Mucosa of stomach (tissue), 1 donor: Measurements from ENCODE around the gene CYS1.
"Not testable (repeated sequence)": the region's sequence is repeated elsewhere in the genome, so short reads cannot be mapped to it uniquely, and the experiment has no call there.

ENCODE experiments used
- H3K27me3 ChIP-seq: one replicate; pipeline ENCODE4 v1.7.0; 2013; ENCODE audit warnings: mild to moderate bottlenecking, low read length; ENCODE audit not compliant: control insufficient read depth, insufficient read depth
- H3K36me3 ChIP-seq: one replicate; pipeline ENCODE4 v1.7.0; 2013; ENCODE audit warnings: low read length; ENCODE audit not compliant: control insufficient read depth, insufficient read depth
- H3K4me1 ChIP-seq: one replicate; pipeline ENCODE4 v1.7.0; 2013; ENCODE audit warnings: mild to moderate bottlenecking, low read length; ENCODE audit not compliant: control insufficient read depth, insufficient read depth
- H3K4me3 ChIP-seq: one replicate; pipeline ENCODE4 v1.7.0; 2013; ENCODE audit warnings: low read length
- H3K9ac ChIP-seq: one replicate; pipeline ENCODE4 v1.7.0; 2013; ENCODE audit warnings: mild to moderate bottlenecking, low read length, moderate library complexity
- H3K9me3 ChIP-seq: one replicate; pipeline ENCODE4 v1.7.0; 2013; ENCODE audit warnings: mild to moderate bottlenecking, low read length, moderate library complexity; ENCODE audit not compliant: control insufficient read depth
- donor health status: Pancreatic carcinoma.

The CYS1 gene

GRCh38 chr2:10017313-10017941, 62.8 kb downstream of the CYS1 start:
- no peaks in the 10 kb centered on the region for H3K4me1 ChIP-seq
- no peak overlapping the region for H3K9ac ChIP-seq
- no peaks in the 10 kb centered on the region for H3K36me3 ChIP-seq

DNA sequence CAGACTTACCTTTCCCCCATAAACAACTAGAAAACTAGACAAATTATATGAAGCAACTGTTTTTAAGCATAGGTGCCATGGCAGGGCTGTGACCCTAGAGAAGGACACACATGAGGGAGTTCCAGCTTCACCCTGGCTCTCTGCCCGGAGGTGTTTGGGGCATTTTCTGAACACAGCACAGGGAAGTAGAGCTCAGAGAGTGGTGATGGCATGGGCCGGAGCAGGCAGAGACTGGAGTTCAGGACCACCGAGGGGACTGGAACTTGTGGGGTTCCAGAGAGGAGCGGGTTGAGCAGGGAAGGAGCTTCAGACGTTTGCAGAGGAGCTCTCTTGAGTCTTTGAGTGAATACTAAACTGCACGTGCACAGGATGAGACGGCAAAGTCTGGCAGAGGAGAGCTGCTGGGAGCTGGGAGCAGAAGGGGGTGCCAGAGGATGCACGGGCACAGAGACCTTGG, 63.4 kb downstream of the CYS1 start:
- Histone ChIP-seq H3K9me3 (no peaks in the 10 kb centered on the region), H3K27me3 (no peaks in the 10 kb centered on the region), H3K4me3 (no peak overlapping the region), H3K4me1 (no peaks in the 10 kb centered on the region), H3K9ac (no peak overlapping the region), H3K36me3 (no peaks in the 10 kb centered on the region)

More at GRCh38 chr2:10017313-10017941, 62.8 kb downstream of the CYS1 start:
- Histone ChIP-seq H3K4me3 (no peak overlapping the region), H3K9me3 (no peaks in the 10 kb centered on the region), H3K27me3 (peaks cover 2% of the 10 kb centered on the region)

- H3K4me1 ChIP-seq, result no peaks in the 10 kb centered on the region
- H3K9ac ChIP-seq, result no peak overlapping the region
- no peaks in the 10 kb centered on the region for H3K27me3 ChIP-seq
- no peak overlapping the region for H3K4me3 ChIP-seq
- no peaks in the 10 kb centered on the region for H3K9me3 ChIP-seq
- no peaks in the 10 kb centered on the region for H3K36me3 ChIP-seq
These were observed 64.0 kb downstream of the CYS1 start for GRCh38 chr2:10016001-10016801.

DNA sequence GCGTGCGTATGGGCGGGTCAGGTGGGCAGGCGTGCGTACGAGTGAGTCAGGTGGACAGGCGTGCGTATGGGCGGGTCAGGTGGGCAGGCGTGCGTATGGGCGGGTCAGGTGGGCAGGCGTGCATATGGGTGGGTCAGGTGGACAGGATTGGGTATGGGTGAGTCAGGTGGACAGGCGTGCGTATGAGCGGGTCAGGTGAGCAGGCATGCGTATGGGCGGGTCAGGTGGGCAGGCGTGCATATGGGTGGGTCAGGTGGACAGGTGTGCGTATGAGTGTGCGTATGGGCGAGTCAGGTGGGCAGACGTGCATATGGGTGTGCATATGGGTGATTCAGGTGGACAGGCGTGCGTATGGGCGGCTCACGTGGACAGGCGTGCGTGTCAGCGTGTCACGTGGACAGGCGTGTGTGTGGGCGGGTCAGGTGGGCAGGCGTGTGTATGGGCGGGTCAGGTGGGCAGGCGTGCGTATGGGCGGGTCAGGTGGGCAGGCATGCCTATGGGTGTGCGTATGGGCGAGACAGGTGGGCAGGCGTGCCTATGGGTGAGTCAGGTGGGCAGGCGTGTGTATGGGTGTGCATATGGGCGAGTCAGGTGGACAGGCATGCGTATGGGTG, 64.7 kb downstream of the CYS1 start:
- H3K36me3 ChIP-seq, H3K4me3 ChIP-seq, H3K9ac ChIP-seq, H3K27me3 ChIP-seq, H3K9me3 ChIP-seq, H3K4me1 ChIP-seq: not testable (repeated sequence)

DNA sequence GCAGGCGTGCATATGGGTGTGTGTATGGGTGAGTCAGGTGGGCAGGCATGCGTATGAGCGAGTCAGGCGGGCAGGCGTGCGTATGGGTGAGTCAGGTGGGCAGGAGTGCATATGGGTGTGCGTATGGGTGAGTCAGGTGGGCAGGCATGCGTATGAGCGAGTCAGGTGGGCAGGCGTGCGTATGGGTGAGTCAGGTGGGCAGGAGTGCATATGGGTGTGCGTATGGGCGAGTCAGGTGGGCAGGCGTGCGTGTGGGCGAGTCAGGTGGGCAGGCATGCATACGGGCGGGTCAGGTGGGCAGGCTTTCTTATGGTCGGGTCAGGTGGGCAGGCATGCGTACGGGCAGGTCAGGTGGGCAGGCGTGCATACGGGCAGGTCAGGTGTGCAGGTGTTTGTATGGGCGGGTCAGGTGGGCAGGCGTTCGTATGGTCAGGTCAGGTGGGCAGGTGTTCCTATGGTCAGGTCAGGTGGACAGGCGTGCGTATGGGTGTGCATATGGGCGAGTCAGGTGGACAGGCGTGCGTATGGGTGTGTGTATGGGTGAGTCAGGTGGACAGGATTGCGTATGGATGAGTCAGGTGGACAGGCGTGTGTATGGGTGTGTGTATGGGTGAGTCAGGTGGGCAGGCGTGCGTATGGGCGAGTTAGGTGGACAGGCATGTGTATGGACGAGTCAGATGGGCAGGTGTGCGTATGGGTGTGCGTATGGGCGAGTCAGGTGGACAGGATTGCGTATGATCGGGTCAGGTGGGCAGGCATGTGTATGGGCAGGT, 65.6 kb downstream of the CYS1 start:
- H3K36me3 ChIP-seq, result no peaks in the 10 kb centered on the region
- no peaks in the 10 kb centered on the region for H3K9me3 ChIP-seq
- no peak overlapping the region for H3K9ac ChIP-seq
- H3K27me3 ChIP-seq, result no peaks in the 10 kb centered on the region
- H3K4me3 ChIP-seq, result no peak overlapping the region
- H3K4me1 ChIP-seq, result peaks cover 11% of the 10 kb centered on the region

- H3K36me3 ChIP-seq, H3K9ac ChIP-seq, H3K9me3 ChIP-seq, H3K27me3 ChIP-seq, H3K4me3 ChIP-seq: not testable (repeated sequence)
- H3K4me1 ChIP-seq, result peaks cover 17% of the 10 kb centered on the region
These were observed 66.4 kb downstream of the CYS1 start for GRCh38 chr2:10013651-10014417.

DNA sequence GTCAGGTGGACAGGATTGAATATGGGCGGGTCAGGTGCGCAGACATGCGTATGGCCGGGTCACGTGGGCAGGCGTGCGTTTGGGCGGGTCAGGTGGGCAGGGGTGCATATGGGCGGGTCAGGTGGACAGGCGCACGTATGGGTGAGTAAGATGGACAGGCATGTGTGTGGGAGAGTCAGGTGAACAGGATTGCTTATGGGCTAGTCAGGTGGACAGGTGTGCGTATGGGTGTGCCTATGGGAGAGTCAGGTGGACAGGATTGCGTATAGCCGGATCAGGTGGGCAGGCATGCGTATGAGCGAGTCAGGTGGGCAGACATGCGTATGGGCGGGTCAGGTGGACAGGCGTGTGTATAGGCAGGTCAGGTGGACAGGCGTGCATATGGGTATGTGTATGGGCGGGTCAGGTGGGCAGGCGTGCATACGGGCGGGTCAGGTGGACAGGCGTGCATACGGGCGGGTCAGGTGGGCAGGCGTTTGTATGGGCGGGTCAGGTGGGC, 67.2 kb downstream of the CYS1 start:
- Histone ChIP-seq H3K4me3 (no peak overlapping the region), H3K36me3 (no peaks in the 10 kb centered on the region), H3K27me3 (no peaks in the 10 kb centered on the region), H3K4me1 (peaks cover 17% of the 10 kb centered on the region), H3K9ac (no peak overlapping the region), H3K9me3 (no peaks in the 10 kb centered on the region)

- H3K4me1 ChIP-seq, result peaks cover 17% of the 10 kb centered on the region
- H3K9me3 ChIP-seq, H3K27me3 ChIP-seq, H3K9ac ChIP-seq, H3K4me3 ChIP-seq, H3K36me3 ChIP-seq: not testable (repeated sequence)
These were observed 67.7 kb downstream of the CYS1 start for GRCh38 chr2:10012366-10012962.

DNA sequence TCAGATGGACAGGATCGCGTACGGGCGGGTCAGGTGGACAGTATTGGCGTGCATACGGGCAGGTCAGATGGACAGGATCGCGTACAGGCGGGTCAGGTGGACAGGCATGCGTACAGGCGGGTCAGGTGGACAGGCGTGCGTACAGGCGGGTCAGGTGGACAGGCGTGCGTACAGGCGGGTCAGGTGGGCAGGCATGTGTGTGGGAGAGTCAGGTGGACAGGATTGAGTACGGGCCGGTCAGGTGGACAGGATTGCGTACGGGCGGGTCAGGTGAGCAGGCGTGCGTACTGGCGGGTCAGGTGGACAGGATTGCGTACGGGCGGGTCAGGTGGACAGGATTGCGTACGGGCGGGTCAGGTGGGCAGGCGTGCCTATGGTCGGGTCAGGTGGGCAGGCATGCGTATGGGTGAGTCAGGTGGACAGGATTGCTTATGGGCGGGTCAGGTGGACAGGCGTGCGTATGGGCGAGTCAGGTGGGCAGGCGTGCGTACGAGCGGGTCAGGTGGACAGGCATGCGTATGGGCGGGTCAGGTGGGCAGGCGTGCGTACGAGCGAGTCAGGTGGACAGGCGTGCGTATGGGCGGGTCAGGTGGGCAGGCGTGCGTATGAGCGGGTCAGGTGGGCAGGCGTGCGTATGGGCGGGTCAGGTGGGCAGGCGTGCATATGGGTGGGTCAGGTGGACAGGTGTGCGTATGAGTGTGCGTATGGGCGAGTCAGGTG, 68.4 kb downstream of the CYS1 start:
- H3K27me3 ChIP-seq, H3K36me3 ChIP-seq, H3K4me3 ChIP-seq, H3K9ac ChIP-seq, H3K9me3 ChIP-seq: not testable (repeated sequence)
- peaks cover 19% of the 10 kb centered on the region for H3K4me1 ChIP-seq

DNA sequence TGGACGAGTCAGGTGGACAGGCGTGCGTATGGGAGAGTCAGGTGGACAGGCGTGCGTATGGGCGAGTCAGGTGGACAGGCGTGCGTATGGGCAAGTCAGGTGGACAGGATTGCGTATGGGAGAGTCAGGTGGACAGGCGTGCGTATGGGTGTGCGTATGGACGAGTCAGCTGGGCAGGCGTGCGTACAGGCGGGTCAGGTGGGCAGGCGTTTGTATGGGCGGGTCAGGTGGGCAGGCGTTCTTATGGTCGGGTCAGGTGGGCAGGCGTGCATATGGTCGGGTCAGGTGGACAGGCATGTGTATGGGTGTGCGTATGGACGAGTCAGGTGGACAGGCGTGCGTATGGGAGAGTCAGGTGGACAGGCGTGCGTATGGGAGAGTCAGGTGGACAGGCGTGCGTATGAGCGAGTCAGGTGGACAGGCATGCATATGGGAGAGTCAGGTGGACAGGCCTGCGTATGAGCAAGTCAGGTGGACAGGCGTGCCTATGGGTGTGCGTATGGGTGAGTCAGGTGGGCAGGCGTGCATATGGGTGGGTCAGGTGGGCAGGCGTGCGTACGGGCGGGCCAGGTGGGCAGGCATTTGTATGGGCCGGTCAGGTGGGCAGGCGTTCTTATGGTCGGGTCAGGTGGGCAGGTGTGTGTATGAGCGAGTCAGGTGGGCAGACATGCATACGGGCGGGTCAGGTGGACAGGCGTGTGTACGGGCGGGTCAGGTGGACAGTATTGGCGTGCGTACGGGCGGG, 69.2 kb downstream of the CYS1 start:
- not testable (repeated sequence) for H3K9me3 ChIP-seq, H3K4me3 ChIP-seq
- H3K4me1 ChIP-seq, result peaks cover 24% of the 10 kb centered on the region

More for the DNA sequence above, 69.2 kb downstream of the CYS1 start:
- H3K36me3 ChIP-seq, H3K27me3 ChIP-seq, H3K9ac ChIP-seq: not testable (repeated sequence)
